Upper lobe of left lung (tissue), 6 donors: ENCODE data around the gene ZNF107. TPM values are rescaled to one million over a fixed set of nuclear protein-coding genes. Genes with fewer than 3 reads are reported as not detected.

Experiments
- ATAC-seq, 2 donors: fragments of 200-7000 bp; cut with Tn5 transposase; one replicate each; pipeline ENCODE4 v1.9.1; 2022; ENCODE audit warnings: mild to moderate bottlenecking in 2 of 2, moderate library complexity in 2 of 2; ENCODE audit not compliant: low FRiP score in 2 of 2
- DNase-seq, 2 donors: peaks; one replicate each; pipeline ENCODE4 v3.0.0-alpha.2; 2019 to 2020
- H3K27ac ChIP-seq, 4 donors: fragments of 200-600 bp; sonication (generic); one replicate each; pipeline ENCODE4 v1.5.1; 2016 to 2019
- H3K27me3 ChIP-seq, 4 donors: fragments of 200-600 bp; sonication (generic); one replicate each; pipeline ENCODE4 v1.5.1; 2017 to 2019
- H3K36me3 ChIP-seq, 4 donors: fragments of 200-600 bp; sonication (generic); one replicate each; pipeline ENCODE4 v1.5.1; 2016 to 2019
- H3K4me1 ChIP-seq, 4 donors: fragments of 200-600 bp; sonication (generic); one replicate each; pipeline ENCODE4 v1.5.1; 2018 to 2019
- H3K4me3 ChIP-seq, 4 donors: fragments of 200-600 bp; sonication (generic); one replicate each; pipeline ENCODE4 v1.5.1; 2017 to 2019; ENCODE audit warnings: mild to moderate bottlenecking in 2 of 4, moderate library complexity in 1 of 4
- H3K9me3 ChIP-seq, 4 donors: fragments of 200-600 bp; sonication (generic); one replicate each; pipeline ENCODE4 v1.5.1; 2018 to 2019
- CTCF ChIP-seq, 6 experiments: fragments of 450-650 bp in 4 of 6; fragments of 200-600 bp in 2 of 6; sonication (generic) in 2 of 6; IDR thresholded peaks; one replicate each; pipeline ENCODE4 v1.5.1; 2016 to 2019; ENCODE audit warnings: antibody characterized with exemption in 6 of 6
- EP300 ChIP-seq, 4 donors: sonication (generic); formaldehyde crosslinking; IDR thresholded peaks; one replicate each; pipeline ENCODE4 v1.5.1; 2017; ENCODE audit warnings: antibody characterized with exemption in 4 of 4, control low read depth in 2 of 4
- POLR2A ChIP-seq, 4 donors: fragments of 450-650 bp; IDR thresholded peaks; one replicate each; pipeline ENCODE4 v1.5.1; 2016 to 2017; ENCODE audit warnings: antibody characterized with exemption in 4 of 4, mild to moderate bottlenecking in 2 of 4
- POLR2AphosphoS5 ChIP-seq, 2 donors: sonication (generic); formaldehyde crosslinking; IDR thresholded peaks; one replicate each; pipeline ENCODE4 v1.5.1; 2017; ENCODE audit warnings: antibody characterized with exemption in 2 of 2
- WGBS, 2 donors: methylation state at CpG; one replicate each; pipeline ENCODE4 v1.1.5; 2017 to 2018; 5-methylcytosine and 5-hydroxymethylcytosine counted together
- total RNA-seq, 6 donors: library from RNA; depleted of rRNA in 4 of 6; stranded (reverse); fragments of >200 nt in 4 of 6; gene quantifications; one replicate each; pipeline versions ENCODE4 v1.1.0 to v1.2.1, GENCODE V29; 2016 to 2021
- donor health status: DM: no; HTN: no; CAD: no; lungs with moderate emphysema.
- donor health status: DM: no; HTN: yes; CAD: no; lungs with severe emphysema.

The ZNF107 gene
- total RNA-seq, 6 donors from 2014 or later: 2.7 to 13.6 (median 4.2) TPM

- H3K27me3 ChIP-seq: no peaks in the 10 kb centered on the region
- ATAC-seq: no peak
- no peaks in the 10 kb centered on the region for H3K36me3 ChIP-seq
- no peak for DNase-seq
- no peak overlapping the region for H3K4me3 ChIP-seq
- no peak overlapping the region for H3K27ac ChIP-seq
- WGBS, 2 donors: 53 to 55% methylated on average over 4 of the region's 4 CpGs
- no peaks in the 10 kb centered on the region for H3K9me3 ChIP-seq
- TF ChIP-seq CTCF (IDR thresholded peaks at IDR 0.05) (no peak), EP300 (IDR thresholded peaks at IDR 0.05) (no peak), POLR2A (IDR thresholded peaks at IDR 0.05) (no peak), POLR2AphosphoS5 (IDR thresholded peaks at IDR 0.05) (no peak)
- H3K4me1 ChIP-seq: no peaks in the 10 kb centered on the region
Measured at GRCh38 chr7:64637521-64638445, 28.1 kb upstream of the ZNF107 start.

- DNase-seq (no peak), ATAC-seq (no peak)
- no peak for TF ChIP-seq POLR2AphosphoS5 (IDR thresholded peaks at IDR 0.05)
- Histone ChIP-seq H3K9me3 (no peaks in the 10 kb centered on the region), H3K4me3 (no peak overlapping the region), H3K36me3 (no peaks in the 10 kb centered on the region), H3K27me3 (no peaks in the 10 kb centered on the region), H3K4me1 (no peaks in the 10 kb centered on the region), H3K27ac (peak overlapping the region in 1 of 4 donors; percentile 11)
- WGBS, 2 donors: 79 to 83% methylated on average over 2 of the region's 2 CpGs
Measured at GRCh38 chr7:64638822-64639221, 27.1 kb upstream of the ZNF107 start.

GRCh38 chr7:64639267-64640001, 26.5 kb upstream of the ZNF107 start:
- DNase-seq: no peak
- 77 to 90% methylated on average over 2 of the region's 2 CpGs for WGBS, 2 donors
- no peak for ATAC-seq
- Histone ChIP-seq H3K27ac (no peak overlapping the region), H3K9me3 (no peaks in the 10 kb centered on the region), H3K4me1 (no peaks in the 10 kb centered on the region), H3K36me3 (no peaks in the 10 kb centered on the region), H3K4me3 (no peak overlapping the region), H3K27me3 (no peaks in the 10 kb centered on the region)
- no peak for TF ChIP-seq CTCF (IDR thresholded peaks at IDR 0.05)
- TF ChIP-seq POLR2AphosphoS5 (IDR thresholded peaks at IDR 0.05): no peak
- no peak for TF ChIP-seq POLR2A (IDR thresholded peaks at IDR 0.05)
- TF ChIP-seq EP300 (IDR thresholded peaks at IDR 0.05): no peak

GRCh38 chr7:64640504-64640903, 25.4 kb upstream of the ZNF107 start:
- H3K9me3 ChIP-seq: no peaks in the 10 kb centered on the region
- ATAC-seq (no peak), DNase-seq (no peak)
- no peak overlapping the region for H3K4me3 ChIP-seq
- no peak for TF ChIP-seq POLR2A (IDR thresholded peaks at IDR 0.05)
- TF ChIP-seq POLR2AphosphoS5 (IDR thresholded peaks at IDR 0.05): no peak
- no peak for TF ChIP-seq CTCF (IDR thresholded peaks at IDR 0.05)
- no peak for TF ChIP-seq EP300 (IDR thresholded peaks at IDR 0.05)
- H3K4me1 ChIP-seq: no peaks in the 10 kb centered on the region
- no peaks in the 10 kb centered on the region for H3K36me3 ChIP-seq
- WGBS, 2 donors: 50 to 70% methylated on average over 3 of the region's 3 CpGs
- no peak overlapping the region for H3K27ac ChIP-seq
- H3K27me3 ChIP-seq: no peaks in the 10 kb centered on the region

GRCh38 chr7:64642046-64642445, 23.9 kb upstream of the ZNF107 start:
- ATAC-seq: no peak
- no peaks in the 10 kb centered on the region for H3K9me3 ChIP-seq
- no peaks in the 10 kb centered on the region for H3K36me3 ChIP-seq
- no peak for TF ChIP-seq POLR2A (IDR thresholded peaks at IDR 0.05)
- no peak for TF ChIP-seq EP300 (IDR thresholded peaks at IDR 0.05)
- no peaks in the 10 kb centered on the region for H3K27me3 ChIP-seq
- no peaks in the 10 kb centered on the region for H3K4me1 ChIP-seq
- no peak for DNase-seq
- H3K4me3 ChIP-seq: no peak overlapping the region
- 91 to 93% methylated on average over 4 of the region's 4 CpGs for WGBS, 2 donors
- H3K27ac ChIP-seq: no peak overlapping the region
